Upper lobe of left lung (tissue), 6 donors: ENCODE measurements around the gene HNRNPU. TPM values are rescaled to one million over a fixed set of nuclear protein-coding genes. Genes with fewer than 3 reads are reported as not detected.
A peak's percentile ranks its signal among the peaks of the same experiment; 100 is the strongest.

Experiments used
- ATAC-seq, 2 donors: fragments of 200-7000 bp; cut with Tn5 transposase; one replicate each; pipeline ENCODE4 v1.9.1; 2022; ENCODE audit warnings: mild to moderate bottlenecking in 2 of 2, moderate library complexity in 2 of 2; ENCODE audit not compliant: low FRiP score in 2 of 2
- DNase-seq, 2 donors: peaks; one replicate each; pipeline ENCODE4 v3.0.0-alpha.2; 2019 to 2020
- H3K27ac ChIP-seq, 4 donors: fragments of 200-600 bp; sonication (generic); one replicate each; pipeline ENCODE4 v1.5.1; 2016 to 2019
- H3K27me3 ChIP-seq, 4 donors: fragments of 200-600 bp; sonication (generic); one replicate each; pipeline ENCODE4 v1.5.1; 2017 to 2019
- H3K36me3 ChIP-seq, 4 donors: fragments of 200-600 bp; sonication (generic); one replicate each; pipeline ENCODE4 v1.5.1; 2016 to 2019
- H3K4me1 ChIP-seq, 4 donors: fragments of 200-600 bp; sonication (generic); one replicate each; pipeline ENCODE4 v1.5.1; 2018 to 2019
- H3K4me3 ChIP-seq, 4 donors: fragments of 200-600 bp; sonication (generic); one replicate each; pipeline ENCODE4 v1.5.1; 2017 to 2019; ENCODE audit warnings: mild to moderate bottlenecking in 2 of 4, moderate library complexity in 1 of 4
- H3K9me3 ChIP-seq, 4 donors: fragments of 200-600 bp; sonication (generic); one replicate each; pipeline ENCODE4 v1.5.1; 2018 to 2019
- CTCF ChIP-seq, 6 experiments: fragments of 450-650 bp in 4 of 6; fragments of 200-600 bp in 2 of 6; sonication (generic) in 2 of 6; IDR thresholded peaks; one replicate each; pipeline ENCODE4 v1.5.1; 2016 to 2019; ENCODE audit warnings: antibody characterized with exemption in 6 of 6
- EP300 ChIP-seq, 4 donors: sonication (generic); formaldehyde crosslinking; IDR thresholded peaks; one replicate each; pipeline ENCODE4 v1.5.1; 2017; ENCODE audit warnings: antibody characterized with exemption in 4 of 4, control low read depth in 2 of 4
- POLR2A ChIP-seq, 4 donors: fragments of 450-650 bp; IDR thresholded peaks; one replicate each; pipeline ENCODE4 v1.5.1; 2016 to 2017; ENCODE audit warnings: antibody characterized with exemption in 4 of 4, mild to moderate bottlenecking in 2 of 4
- POLR2AphosphoS5 ChIP-seq, 2 donors: sonication (generic); formaldehyde crosslinking; IDR thresholded peaks; one replicate each; pipeline ENCODE4 v1.5.1; 2017; ENCODE audit warnings: antibody characterized with exemption in 2 of 2
- WGBS, 2 donors: methylation state at CpG; one replicate each; pipeline ENCODE4 v1.1.5; 2017 to 2018; 5-methylcytosine and 5-hydroxymethylcytosine counted together
- total RNA-seq, 6 donors: library from RNA; depleted of rRNA in 4 of 6; stranded (reverse); fragments of >200 nt in 4 of 6; gene quantifications; one replicate each; pipeline versions ENCODE4 v1.1.0 to v1.2.1, GENCODE V29; 2016 to 2021
- donor health status: DM: no; HTN: no; CAD: no; lungs with moderate emphysema.
- donor health status: DM: no; HTN: yes; CAD: no; lungs with severe emphysema.

HNRNPU gene
- total RNA-seq, 6 donors from 2014 or later: 213 to 505 (median 304) TPM

DNA sequence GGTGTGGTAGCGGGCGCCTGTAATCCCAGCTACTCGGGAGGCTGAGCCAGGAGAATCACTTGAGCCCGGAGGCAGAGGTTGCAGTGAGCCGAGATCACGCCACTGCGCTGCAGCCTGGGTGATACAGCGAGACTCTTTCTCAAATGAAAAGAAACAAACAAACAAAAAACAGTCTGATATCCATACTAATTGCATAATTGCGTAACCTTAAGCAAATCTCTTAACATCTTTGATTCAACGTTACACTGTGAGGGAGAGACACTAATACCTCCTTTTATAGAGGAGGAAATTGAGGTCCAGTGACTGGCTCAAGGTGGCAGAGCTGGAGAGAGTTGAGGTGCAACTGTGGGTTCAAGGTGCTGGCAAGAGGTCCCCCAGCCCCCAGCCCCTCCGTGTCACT lies 41.5 kb downstream of the HNRNPU start:
- WGBS, 2 donors: 86 to 94% methylated on average over 11 of the region's 11 CpGs
- DNase-seq (no peak), ATAC-seq (no peak)
- H3K4me3 ChIP-seq: no peak overlapping the region
- no peaks in the 10 kb centered on the region for H3K36me3 ChIP-seq
- H3K27ac ChIP-seq: no peak overlapping the region
- TF ChIP-seq CTCF (IDR thresholded peaks at IDR 0.05) (no peak), POLR2AphosphoS5 (IDR thresholded peaks at IDR 0.05) (no peak), EP300 (IDR thresholded peaks at IDR 0.05) (no peak), POLR2A (IDR thresholded peaks at IDR 0.05) (no peak)
- H3K9me3 ChIP-seq: no peaks in the 10 kb centered on the region
- H3K4me1 ChIP-seq: no peaks in the 10 kb centered on the region
- H3K27me3 ChIP-seq: no peaks in the 10 kb centered on the region

DNA sequence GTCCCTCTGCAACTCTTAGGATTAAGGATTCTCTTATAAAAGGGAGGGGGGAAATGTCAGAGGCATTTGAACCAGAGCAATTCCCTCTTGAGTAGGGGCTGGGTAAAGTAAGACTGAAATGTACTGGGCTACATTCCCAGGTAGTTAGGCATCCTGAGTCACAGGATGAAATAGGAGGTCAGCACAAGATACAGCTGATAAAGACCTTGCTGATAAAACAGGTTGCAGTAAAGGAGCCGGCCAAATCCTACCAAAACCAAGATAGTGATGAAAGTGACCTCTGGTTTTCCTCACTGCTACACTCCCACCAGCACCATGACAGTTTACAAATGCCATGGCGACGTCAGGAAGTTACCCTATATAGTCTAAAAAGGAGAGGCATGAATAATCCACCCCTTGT lies 43.2 kb downstream of the HNRNPU start:
- Histone ChIP-seq H3K4me3 (no peak overlapping the region), H3K4me1 (no peaks in the 10 kb centered on the region), H3K9me3 (no peaks in the 10 kb centered on the region), H3K27me3 (no peaks in the 10 kb centered on the region), H3K27ac (no peak overlapping the region), H3K36me3 (no peaks in the 10 kb centered on the region)
- DNase-seq (no peak), ATAC-seq (no peak)
- no peak for TF ChIP-seq EP300 (IDR thresholded peaks at IDR 0.05)
- TF ChIP-seq POLR2A (IDR thresholded peaks at IDR 0.05): no peak
- no peak for TF ChIP-seq POLR2AphosphoS5 (IDR thresholded peaks at IDR 0.05)
- TF ChIP-seq CTCF (IDR thresholded peaks at IDR 0.05): no peak
- WGBS, 2 donors: 73 to 78% methylated on average over 3 of the region's 3 CpGs

GRCh38 chr1:244820131-244820530 lies 44.2 kb downstream of the HNRNPU start:
- H3K9me3 ChIP-seq: no peaks in the 10 kb centered on the region
- DNase-seq (no peak), ATAC-seq (no peak)
- no peaks in the 10 kb centered on the region for H3K27me3 ChIP-seq
- no peak overlapping the region for H3K27ac ChIP-seq
- no peaks in the 10 kb centered on the region for H3K36me3 ChIP-seq
- WGBS, 2 donors: 87 to 90% methylated on average over 2 of the region's 2 CpGs
- no peak overlapping the region for H3K4me3 ChIP-seq
- peaks cover 0 to 5% (median 0%) of the 10 kb centered on the region in 4 donors for H3K4me1 ChIP-seq
- TF ChIP-seq POLR2A (IDR thresholded peaks at IDR 0.05) (no peak), POLR2AphosphoS5 (IDR thresholded peaks at IDR 0.05) (no peak), EP300 (IDR thresholded peaks at IDR 0.05) (no peak), CTCF (IDR thresholded peaks at IDR 0.05) (no peak)

DNA sequence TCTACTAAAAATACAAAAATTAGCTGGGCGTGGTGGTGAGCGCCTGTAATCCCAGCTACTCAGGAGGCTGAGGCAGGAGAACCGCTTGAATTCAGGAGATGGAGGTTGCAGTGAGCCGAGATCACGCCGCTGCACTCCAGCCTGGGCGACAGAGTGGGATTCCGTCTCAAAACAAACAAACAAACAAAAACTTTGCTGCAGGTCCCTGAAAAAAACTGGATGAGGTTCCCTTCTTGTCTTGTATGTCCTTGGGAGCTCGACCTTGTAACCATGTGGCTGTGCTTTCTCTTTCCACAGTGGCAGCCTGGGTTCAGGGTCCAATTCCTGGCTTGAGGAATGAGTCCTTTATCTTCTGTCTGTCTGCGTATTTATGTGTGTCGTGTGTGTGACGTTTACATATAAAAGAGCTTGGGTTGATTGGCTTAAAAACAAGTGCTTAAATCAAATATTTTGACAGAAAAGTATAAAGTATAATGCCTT lies 46.9 kb downstream of the HNRNPU start:
- Histone ChIP-seq H3K4me1 (peaks cover 0 to 5% (median 0%) of the 10 kb centered on the region in 4 donors), H3K27ac (no peak overlapping the region), H3K4me3 (no peak overlapping the region), H3K36me3 (no peaks in the 10 kb centered on the region), H3K27me3 (no peaks in the 10 kb centered on the region), H3K9me3 (no peaks in the 10 kb centered on the region)
- WGBS, 2 donors: 77 to 82% methylated on average over 12 of the region's 12 CpGs
- TF ChIP-seq POLR2AphosphoS5 (IDR thresholded peaks at IDR 0.05) (no peak), POLR2A (IDR thresholded peaks at IDR 0.05) (no peak), EP300 (IDR thresholded peaks at IDR 0.05) (no peak), CTCF (IDR thresholded peaks at IDR 0.05) (no peak)
- no peak for ATAC-seq
- DNase-seq: no peak

GRCh38 chr1:244815600-244816099 lies 48.7 kb downstream of the HNRNPU start:
- Histone ChIP-seq H3K4me1 (peaks cover 0 to 5% (median 0%) of the 10 kb centered on the region in 4 donors), H3K27me3 (no peaks in the 10 kb centered on the region), H3K36me3 (no peaks in the 10 kb centered on the region), H3K4me3 (peak overlapping the region in 3 of 4 donors; percentile 5 to 33 (median 19)), H3K27ac (peak overlapping the region in 2 of 4 donors; percentile 30 to 36), H3K9me3 (no peaks in the 10 kb centered on the region)
- WGBS, 2 donors: 43 to 49% methylated on average over 15 of the region's 15 CpGs
- ATAC-seq (peak in 1 of 2 donors; percentile 61), DNase-seq (peak in 1 of 2 donors; percentile 38)
- TF ChIP-seq POLR2AphosphoS5 (IDR thresholded peaks at IDR 0.05): no peak
- TF ChIP-seq POLR2A (IDR thresholded peaks at IDR 0.05): peak in 1 of 4 donors; percentile 13
- TF ChIP-seq EP300 (IDR thresholded peaks at IDR 0.05): no peak
- TF ChIP-seq CTCF (IDR thresholded peaks at IDR 0.05): no peak
